Omental fat pad (tissue), 4 donors: ENCODE measurements around the gene KCNAB1. TPM values are rescaled to one million over a fixed set of nuclear protein-coding genes. Genes with fewer than 3 reads are reported as not detected.
A peak's percentile ranks its signal among the peaks of the same experiment; 100 is the strongest.

Source experiments
- ATAC-seq: fragments of 150-250 bp; one replicate; pipeline ENCODE4 v1.9.1; 2016; ENCODE audit warnings: mild to moderate bottlenecking, moderate library complexity; ENCODE audit not compliant: low FRiP score
- DNase-seq: peaks from one replicate; pipeline ENCODE4 v3.0.0-alpha.2; 2019; ENCODE audit warnings: low spot score
- total RNA-seq, 4 donors: library from RNA; depleted of rRNA; stranded (reverse); fragments of >200 nt; gene quantifications; one replicate each; pipeline ENCODE4 v1.1.0, GENCODE V29; 2016
- TF ChIP-seq, protein P1 (sequence below), 3 donors: fragments of 450-650 bp; IDR thresholded peaks; one replicate each; pipeline ENCODE4 v1.5.1; 2016 to 2017; ENCODE audit warnings: antibody characterized with exemption in 3 of 3, mild to moderate bottlenecking in 3 of 3, moderate library complexity in 2 of 3

Gene KCNAB1
- total RNA-seq, 4 donors from 2014 or later, result 2.2 to 12.6 (median 5.7) TPM

- ATAC-seq (no peak), DNase-seq (no peak)
- TF ChIP-seq, protein P1, sequence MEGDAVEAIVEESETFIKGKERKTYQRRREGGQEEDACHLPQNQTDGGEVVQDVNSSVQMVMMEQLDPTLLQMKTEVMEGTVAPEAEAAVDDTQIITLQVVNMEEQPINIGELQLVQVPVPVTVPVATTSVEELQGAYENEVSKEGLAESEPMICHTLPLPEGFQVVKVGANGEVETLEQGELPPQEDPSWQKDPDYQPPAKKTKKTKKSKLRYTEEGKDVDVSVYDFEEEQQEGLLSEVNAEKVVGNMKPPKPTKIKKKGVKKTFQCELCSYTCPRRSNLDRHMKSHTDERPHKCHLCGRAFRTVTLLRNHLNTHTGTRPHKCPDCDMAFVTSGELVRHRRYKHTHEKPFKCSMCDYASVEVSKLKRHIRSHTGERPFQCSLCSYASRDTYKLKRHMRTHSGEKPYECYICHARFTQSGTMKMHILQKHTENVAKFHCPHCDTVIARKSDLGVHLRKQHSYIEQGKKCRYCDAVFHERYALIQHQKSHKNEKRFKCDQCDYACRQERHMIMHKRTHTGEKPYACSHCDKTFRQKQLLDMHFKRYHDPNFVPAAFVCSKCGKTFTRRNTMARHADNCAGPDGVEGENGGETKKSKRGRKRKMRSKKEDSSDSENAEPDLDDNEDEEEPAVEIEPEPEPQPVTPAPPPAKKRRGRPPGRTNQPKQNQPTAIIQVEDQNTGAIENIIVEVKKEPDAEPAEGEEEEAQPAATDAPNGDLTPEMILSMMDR (IDR thresholded peaks at IDR 0.05), result no peak
Measured at GRCh38 chr3:156285626-156286025, 165.2 kb downstream of the KCNAB1 start.

GRCh38 chr3:156290924-156291271, 170.5 kb downstream of the KCNAB1 start:
- DNase-seq (no peak), ATAC-seq (no peak)
- TF ChIP-seq, protein P1 (IDR thresholded peaks at IDR 0.05), result no peak

- TF ChIP-seq, protein P1 (IDR thresholded peaks at IDR 0.05), result no peak
- peak; percentile 70 for ATAC-seq
- no peak for DNase-seq
Measured at GRCh38 chr3:156291272-156292123, 171.1 kb downstream of the KCNAB1 start.

GRCh38 chr3:156293566-156293965, 173.2 kb downstream of the KCNAB1 start:
- TF ChIP-seq, protein P1 (IDR thresholded peaks at IDR 0.05), result no peak
- DNase-seq (no peak), ATAC-seq (no peak)

DNA sequence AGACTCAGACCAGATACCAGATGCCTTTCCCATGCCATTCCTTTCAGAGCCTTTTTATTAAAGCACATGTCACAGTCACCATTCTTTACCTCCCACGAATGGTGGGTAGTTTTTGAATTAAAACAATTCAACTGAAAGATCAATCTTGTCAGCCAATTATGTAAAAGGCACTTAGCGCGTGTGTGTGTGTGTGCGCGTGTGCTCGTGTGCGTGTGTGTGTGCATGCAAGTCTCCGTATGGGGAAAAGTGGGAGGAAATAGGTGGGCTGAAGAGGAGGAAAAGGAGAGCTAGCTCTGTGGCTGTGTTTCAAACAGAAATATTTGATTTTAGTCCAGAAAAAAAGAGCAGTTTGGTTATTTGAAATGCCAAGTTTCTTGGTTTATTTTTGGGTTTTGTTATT, 177.2 kb downstream of the KCNAB1 start:
- ATAC-seq (no peak), DNase-seq (no peak)
- TF ChIP-seq, protein P1 (IDR thresholded peaks at IDR 0.05), result no peak

- TF ChIP-seq, protein P1 (IDR thresholded peaks at IDR 0.05), result no peak
- DNase-seq (no peak), ATAC-seq (no peak)
Measured at GRCh38 chr3:156298014-156298413, 177.6 kb downstream of the KCNAB1 start.

DNA sequence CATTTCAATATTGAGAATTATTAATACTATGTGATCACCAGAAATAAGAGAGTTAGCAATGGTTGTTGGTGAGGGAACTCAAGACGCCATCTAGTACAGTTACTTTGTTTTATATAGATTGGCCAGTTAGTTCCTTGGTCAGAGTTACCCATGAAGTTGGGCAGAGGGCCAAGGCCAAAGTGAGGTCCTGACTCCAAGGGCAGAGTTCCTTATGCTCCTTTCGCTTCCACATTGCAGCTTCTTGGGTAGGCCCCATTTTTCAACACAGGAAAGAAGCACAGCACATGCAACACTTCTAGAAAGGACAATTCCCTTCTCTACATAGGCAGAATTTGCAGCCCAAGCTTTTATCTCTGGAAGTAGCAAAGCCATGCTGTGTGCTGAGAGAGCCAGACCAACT, 178.6 kb downstream of the KCNAB1 start:
- no peak for DNase-seq
- ATAC-seq, result no peak

More for the DNA sequence above, 178.6 kb downstream of the KCNAB1 start:
- TF ChIP-seq, protein P1 (IDR thresholded peaks at IDR 0.05), result no peak
